ENCODE measurements around the gene TACO1.

TACO1 gene

GRCh38 chr17:63657786-63658185 is 57.1 kb downstream of the TACO1 start:
- TF ChIP-seq CTCF (IDR thresholded peaks at IDR 0.05; ENCODE audit: insufficient read depth, low read length, poor library complexity, severe bottlenecking): no peak
- no peak for DNase-seq (ENCODE audit: extremely low read depth, insufficient read length)
- H3K4me3 ChIP-seq (replicated peaks; ENCODE audit: low read depth, low read length): no peak overlapping the region
- H3K27me3 ChIP-seq (replicated peaks; ENCODE audit: control insufficient read depth, insufficient read depth, low read length): no peaks in the 10 kb centered on the region
- peaks cover 5% of the 10 kb centered on the region for H3K36me3 ChIP-seq (ENCODE audit: control insufficient read depth, insufficient read depth, low read length)
